HEK293 (cell line): ENCODE results near the gene FGFR2.
A peak's percentile ranks its signal among the peaks of the same experiment; 100 is the strongest.

Experiments
- GLI2 ChIP-seq: fragments of 450-650 bp; formaldehyde crosslinking; IDR thresholded peaks from 2 replicates; pipeline ENCODE4; 2017; ENCODE audit warnings: missing biosample characterization, missing genetic modification characterization, low read depth, borderline replicate concordance
- GLIS2 ChIP-seq: fragments of 450-650 bp; formaldehyde crosslinking; IDR thresholded peaks from 2 replicates; pipeline ENCODE4 v1.5.1; 2016; ENCODE audit warnings: missing biosample characterization, missing genetic modification characterization
- KLF9 ChIP-seq: fragments of 450-650 bp; formaldehyde crosslinking; IDR thresholded peaks from 2 replicates; pipeline ENCODE4 v1.5.1; 2016; ENCODE audit warnings: missing biosample characterization, missing genetic modification characterization, low read depth
- MYNN ChIP-seq: fragments of 450-650 bp; formaldehyde crosslinking; IDR thresholded peaks from 2 replicates; pipeline ENCODE4 v1.5.1; 2016; ENCODE audit warnings: missing biosample characterization, missing genetic modification characterization, borderline replicate concordance
- MZF1 ChIP-seq: fragments of 450-650 bp; formaldehyde crosslinking; IDR thresholded peaks from 2 replicates; pipeline ENCODE4 v1.5.1; 2017; ENCODE audit warnings: missing biosample characterization, missing genetic modification characterization, borderline replicate concordance
- PRDM10 ChIP-seq: fragments of 450-650 bp; formaldehyde crosslinking; IDR thresholded peaks from 2 replicates; pipeline ENCODE4 v1.5.1; 2016; ENCODE audit warnings: missing biosample characterization, missing genetic modification characterization
- SP3 ChIP-seq: fragments of 450-650 bp; formaldehyde crosslinking; IDR thresholded peaks from 2 replicates; pipeline ENCODE4 v1.5.1; 2016; ENCODE audit warnings: missing biosample characterization, missing genetic modification characterization
- TRIM28 ChIP-seq: IDR thresholded peaks from 2 replicates; pipeline ENCODE4 v1.6.1; 2011; ENCODE audit warnings: low read length, control low read depth, borderline replicate concordance
- YY1 ChIP-seq: fragments of 450-650 bp; formaldehyde crosslinking; IDR thresholded peaks from 2 replicates; pipeline ENCODE4 v1.5.1; 2018; ENCODE audit warnings: missing biosample characterization, missing genetic modification characterization
- YY2 ChIP-seq: fragments of 450-650 bp; formaldehyde crosslinking; IDR thresholded peaks from 2 replicates; pipeline ENCODE4 v1.5.1; 2016; ENCODE audit warnings: missing biosample characterization, missing genetic modification characterization
- ZIC2 ChIP-seq: fragments of 450-650 bp; formaldehyde crosslinking; IDR thresholded peaks from 2 replicates; pipeline ENCODE4 v1.5.1; 2016; ENCODE audit warnings: missing biosample characterization, missing genetic modification characterization
- ZNF138 ChIP-seq: fragments of 450-650 bp; formaldehyde crosslinking; IDR thresholded peaks from 2 replicates; pipeline ENCODE4 v1.5.1; 2016; ENCODE audit warnings: missing biosample characterization, missing genetic modification characterization, borderline replicate concordance
- ZNF148 ChIP-seq: fragments of 450-650 bp; formaldehyde crosslinking; IDR thresholded peaks from 2 replicates; pipeline ENCODE4 v1.5.0; 2017; ENCODE audit warnings: missing biosample characterization, missing genetic modification characterization, borderline replicate concordance
- ZNF16 ChIP-seq: fragments of 450-650 bp; formaldehyde crosslinking; IDR thresholded peaks from 2 replicates; pipeline ENCODE4 v1.5.1; 2016; ENCODE audit warnings: low read depth, missing biosample characterization, missing genetic modification characterization
- ZNF19 ChIP-seq: fragments of 450-650 bp; formaldehyde crosslinking; IDR thresholded peaks from 2 replicates; pipeline ENCODE4; 2016; ENCODE audit warnings: missing biosample characterization, missing genetic modification characterization, low read depth
- ZNF223 ChIP-seq: fragments of 450-650 bp; formaldehyde crosslinking; IDR thresholded peaks from 2 replicates; pipeline ENCODE4 v1.5.1; 2016; ENCODE audit warnings: missing biosample characterization, missing genetic modification characterization
- ZNF23 ChIP-seq: fragments of 450-650 bp; formaldehyde crosslinking; IDR thresholded peaks from 2 replicates; pipeline ENCODE4 v1.5.1; 2016; ENCODE audit warnings: missing biosample characterization, missing genetic modification characterization, borderline replicate concordance
- ZNF24 ChIP-seq: fragments of 450-650 bp; formaldehyde crosslinking; IDR thresholded peaks from 2 replicates; pipeline ENCODE4 v1.5.1; 2016; ENCODE audit warnings: missing biosample characterization, missing genetic modification characterization
- ZNF248 ChIP-seq: fragments of 450-650 bp; formaldehyde crosslinking; IDR thresholded peaks from 2 replicates; pipeline ENCODE4 v1.5.1; 2017; ENCODE audit warnings: missing biosample characterization, missing genetic modification characterization
- ZNF391 ChIP-seq: fragments of 450-650 bp; formaldehyde crosslinking; IDR thresholded peaks from 2 replicates; pipeline ENCODE4 v1.5.1; 2016; ENCODE audit warnings: low read depth, missing biosample characterization, missing genetic modification characterization, borderline replicate concordance
- ZNF510 ChIP-seq: fragments of 450-650 bp; formaldehyde crosslinking; IDR thresholded peaks from 2 replicates; pipeline ENCODE4 v1.5.1; 2018; ENCODE audit warnings: mild to moderate bottlenecking, missing genetic modification characterization, missing biosample characterization; ENCODE audit not compliant: insufficient replicate concordance
- ZNF514 ChIP-seq: fragments of 450-650 bp; formaldehyde crosslinking; IDR thresholded peaks from 2 replicates; pipeline ENCODE4 v1.5.1; 2016; ENCODE audit warnings: missing biosample characterization, missing genetic modification characterization
- ZNF558 ChIP-seq: fragments of 450-650 bp; formaldehyde crosslinking; IDR thresholded peaks from 2 replicates; pipeline ENCODE4 v1.5.1; 2016; ENCODE audit warnings: missing biosample characterization, missing genetic modification characterization
- ZNF571 ChIP-seq: fragments of 450-650 bp; formaldehyde crosslinking; IDR thresholded peaks from 2 replicates; pipeline ENCODE4 v1.5.0; 2017; ENCODE audit warnings: missing biosample characterization, missing genetic modification characterization
- ZNF610 ChIP-seq: fragments of 450-650 bp; formaldehyde crosslinking; IDR thresholded peaks from 2 replicates; pipeline ENCODE4 v1.5.1; 2016; ENCODE audit warnings: missing biosample characterization, missing genetic modification characterization, borderline replicate concordance
- ZNF629 ChIP-seq: fragments of 450-650 bp; formaldehyde crosslinking; IDR thresholded peaks from 2 replicates; pipeline ENCODE4 v1.5.1; 2017; ENCODE audit warnings: missing biosample characterization, missing genetic modification characterization
- ZNF768 ChIP-seq: fragments of 450-650 bp; formaldehyde crosslinking; IDR thresholded peaks from 2 replicates; pipeline ENCODE4 v1.5.1; 2018; ENCODE audit warnings: missing biosample characterization, mild to moderate bottlenecking, missing genetic modification characterization
- ZNF777 ChIP-seq: fragments of 450-650 bp; formaldehyde crosslinking; IDR thresholded peaks from 2 replicates; pipeline ENCODE4 v1.5.1; 2017; ENCODE audit warnings: missing biosample characterization, missing genetic modification characterization, borderline replicate concordance
- ZNF791 ChIP-seq: fragments of 450-650 bp; formaldehyde crosslinking; IDR thresholded peaks from 2 replicates; pipeline ENCODE4 v1.5.1; 2016; ENCODE audit warnings: missing biosample characterization, missing genetic modification characterization
- TF ChIP-seq, protein P1 (sequence below): fragments of 450-650 bp; formaldehyde crosslinking; IDR thresholded peaks from 2 replicates; pipeline ENCODE4 v1.5.1; 2016; ENCODE audit warnings: missing biosample characterization, missing genetic modification characterization
- TF ChIP-seq, protein P2 (sequence below): fragments of 450-650 bp; formaldehyde crosslinking; IDR thresholded peaks from 2 replicates; pipeline ENCODE4 v1.5.1; 2016; ENCODE audit warnings: missing biosample characterization, missing genetic modification characterization, borderline replicate concordance

FGFR2 gene

GRCh38 chr10:121500701-121501332, 97.4 kb downstream of the FGFR2 start (continued):
- TF ChIP-seq ZNF148 (tag by site-specific recombination): no peak
- no peak for TF ChIP-seq ZNF571
- peak; percentile 47; the same call in 1 of the 2 replicates for TF ChIP-seq PRDM10 (tag by site-specific recombination)
- TF ChIP-seq SP3 (tag by site-specific recombination): no peak
- TF ChIP-seq, protein P1, sequence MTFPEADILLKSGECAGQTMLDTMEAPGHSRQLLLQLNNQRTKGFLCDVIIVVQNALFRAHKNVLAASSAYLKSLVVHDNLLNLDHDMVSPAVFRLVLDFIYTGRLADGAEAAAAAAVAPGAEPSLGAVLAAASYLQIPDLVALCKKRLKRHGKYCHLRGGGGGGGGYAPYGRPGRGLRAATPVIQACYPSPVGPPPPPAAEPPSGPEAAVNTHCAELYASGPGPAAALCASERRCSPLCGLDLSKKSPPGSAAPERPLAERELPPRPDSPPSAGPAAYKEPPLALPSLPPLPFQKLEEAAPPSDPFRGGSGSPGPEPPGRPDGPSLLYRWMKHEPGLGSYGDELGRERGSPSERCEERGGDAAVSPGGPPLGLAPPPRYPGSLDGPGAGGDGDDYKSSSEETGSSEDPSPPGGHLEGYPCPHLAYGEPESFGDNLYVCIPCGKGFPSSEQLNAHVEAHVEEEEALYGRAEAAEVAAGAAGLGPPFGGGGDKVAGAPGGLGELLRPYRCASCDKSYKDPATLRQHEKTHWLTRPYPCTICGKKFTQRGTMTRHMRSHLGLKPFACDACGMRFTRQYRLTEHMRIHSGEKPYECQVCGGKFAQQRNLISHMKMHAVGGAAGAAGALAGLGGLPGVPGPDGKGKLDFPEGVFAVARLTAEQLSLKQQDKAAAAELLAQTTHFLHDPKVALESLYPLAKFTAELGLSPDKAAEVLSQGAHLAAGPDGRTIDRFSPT (tag by site-specific recombination): peak; percentile 40; the same call in 1 of the 2 replicates
- TF ChIP-seq ZNF791 (tag by site-specific recombination): no peak
- TF ChIP-seq ZNF514 (tag by site-specific recombination): no peak
- no peak; the same call in 1 of the 2 replicates for TF ChIP-seq GLIS2 (tag by site-specific recombination)
- no peak for TF ChIP-seq YY1 (tag by site-specific recombination)
- no peak; the same call in 1 of the 2 replicates for TF ChIP-seq TRIM28
- no peak for TF ChIP-seq MYNN
- no peak for TF ChIP-seq ZNF510 (tag by site-specific recombination)
- no peak for TF ChIP-seq ZNF777 (tag by site-specific recombination)
- TF ChIP-seq ZNF391 (tag by site-specific recombination): peak; percentile 77; the same call in 1 of the 2 replicates
- no peak for TF ChIP-seq ZNF19 (tag by site-specific recombination)
- no peak for TF ChIP-seq ZIC2 (tag by site-specific recombination)
- TF ChIP-seq ZNF629 (tag by site-specific recombination): peak; percentile 93
- peak; percentile 94 for TF ChIP-seq ZNF24 (tag by site-specific recombination)
- TF ChIP-seq ZNF23 (tag by site-specific recombination): no peak
- no peak; the same call in 1 of the 2 replicates for TF ChIP-seq KLF9 (tag by site-specific recombination)
- no peak for TF ChIP-seq YY2 (tag by site-specific recombination)
- TF ChIP-seq ZNF16: no peak
- no peak for TF ChIP-seq ZNF768
- TF ChIP-seq GLI2: peak; percentile 92
- no peak for TF ChIP-seq ZNF248
- no peak for TF ChIP-seq ZNF223 (tag by site-specific recombination)
- TF ChIP-seq, protein P2, sequence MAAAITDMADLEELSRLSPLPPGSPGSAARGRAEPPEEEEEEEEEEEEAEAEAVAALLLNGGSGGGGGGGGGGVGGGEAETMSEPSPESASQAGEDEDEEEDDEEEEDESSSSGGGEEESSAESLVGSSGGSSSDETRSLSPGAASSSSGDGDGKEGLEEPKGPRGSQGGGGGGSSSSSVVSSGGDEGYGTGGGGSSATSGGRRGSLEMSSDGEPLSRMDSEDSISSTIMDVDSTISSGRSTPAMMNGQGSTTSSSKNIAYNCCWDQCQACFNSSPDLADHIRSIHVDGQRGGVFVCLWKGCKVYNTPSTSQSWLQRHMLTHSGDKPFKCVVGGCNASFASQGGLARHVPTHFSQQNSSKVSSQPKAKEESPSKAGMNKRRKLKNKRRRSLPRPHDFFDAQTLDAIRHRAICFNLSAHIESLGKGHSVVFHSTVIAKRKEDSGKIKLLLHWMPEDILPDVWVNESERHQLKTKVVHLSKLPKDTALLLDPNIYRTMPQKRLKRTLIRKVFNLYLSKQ: no peak
- no peak for TF ChIP-seq ZNF138 (tag by site-specific recombination)
- no peak for TF ChIP-seq ZNF610 (tag by site-specific recombination)
- TF ChIP-seq ZNF558 (tag by site-specific recombination): 0 out of 2 replicates have a peak, but pooled peaks have one; percentile 14
- peak; percentile 70; the same call in 1 of the 2 replicates for TF ChIP-seq MZF1 (tag by site-specific recombination)
